T-helper 2 cell treated with Interferon-gamma antibody and Interleukin-4, amounts not matched to agents 5 μg/mL and 100 μg/mL, for 36 hours (primary cell): Measurements from ENCODE around the gene RBFOX1.

Source experiments
- DNase-seq: peaks from one replicate; pipeline ENCODE4 v3.0.0; 2021; ENCODE audit warnings: low spot score
- H3K27ac Mint-ChIP-seq: one replicate; pipeline ENCODE4 v1.8.0; 2021; ENCODE audit warnings: mild to moderate bottlenecking, mixed read lengths
- H3K27me3 Mint-ChIP-seq: one replicate; pipeline ENCODE4 v1.8.0; 2021; ENCODE audit warnings: low read depth, mixed read lengths
- H3K36me3 Mint-ChIP-seq: one replicate; pipeline ENCODE4 v1.8.0; 2021; ENCODE audit warnings: low read depth, mixed read lengths
- H3K4me1 Mint-ChIP-seq: one replicate; pipeline ENCODE4 v1.8.0; 2021; ENCODE audit warnings: low read depth, mixed read lengths
- H3K4me3 Mint-ChIP-seq: one replicate; pipeline ENCODE4 v1.8.0; 2022; ENCODE audit warnings: mild to moderate bottlenecking, moderate library complexity, mixed read lengths
- H3K9me3 Mint-ChIP-seq: one replicate; pipeline ENCODE4 v1.8.0; 2021; ENCODE audit warnings: mixed read lengths

Gene RBFOX1

DNA sequence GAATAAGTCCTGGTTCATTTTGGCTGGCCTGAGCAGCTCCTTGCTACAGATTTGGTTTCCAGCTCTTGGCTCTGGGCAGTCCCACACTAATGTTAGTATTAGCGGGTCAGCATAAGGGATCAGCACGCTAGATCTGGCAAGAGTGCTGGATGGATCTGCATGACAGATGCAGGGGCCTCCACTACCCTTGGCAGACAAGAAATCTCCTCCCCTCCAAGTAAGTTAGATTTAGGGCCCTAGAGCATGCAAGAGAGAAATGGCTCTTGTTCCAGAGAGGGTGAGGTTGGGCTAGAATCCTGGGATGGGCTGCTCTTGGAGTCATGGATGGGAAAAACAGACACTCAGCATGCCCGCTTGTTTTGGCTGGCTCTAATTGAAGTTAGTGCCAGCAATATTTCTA, 414.3 kb downstream of the RBFOX1 start:
- Mint-ChIP-seq H3K4me1 (no peaks in the 10 kb centered on the region), H3K27me3 (no peaks in the 10 kb centered on the region), H3K36me3 (no peaks in the 10 kb centered on the region), H3K4me3 (no peak overlapping the region), H3K9me3 (peaks cover 49% of the 10 kb centered on the region), H3K27ac (no peak overlapping the region)
- DNase-seq, result no peak

GRCh38 chr16:7748522-7748921, 415.9 kb downstream of the RBFOX1 start:
- H3K27ac Mint-ChIP-seq, result no peak overlapping the region
- no peak for DNase-seq
- H3K36me3 Mint-ChIP-seq, result no peaks in the 10 kb centered on the region
- no peak overlapping the region for H3K4me3 Mint-ChIP-seq
- H3K4me1 Mint-ChIP-seq, result no peaks in the 10 kb centered on the region
- peaks cover 53% of the 10 kb centered on the region for H3K9me3 Mint-ChIP-seq
- no peaks in the 10 kb centered on the region for H3K27me3 Mint-ChIP-seq

DNA sequence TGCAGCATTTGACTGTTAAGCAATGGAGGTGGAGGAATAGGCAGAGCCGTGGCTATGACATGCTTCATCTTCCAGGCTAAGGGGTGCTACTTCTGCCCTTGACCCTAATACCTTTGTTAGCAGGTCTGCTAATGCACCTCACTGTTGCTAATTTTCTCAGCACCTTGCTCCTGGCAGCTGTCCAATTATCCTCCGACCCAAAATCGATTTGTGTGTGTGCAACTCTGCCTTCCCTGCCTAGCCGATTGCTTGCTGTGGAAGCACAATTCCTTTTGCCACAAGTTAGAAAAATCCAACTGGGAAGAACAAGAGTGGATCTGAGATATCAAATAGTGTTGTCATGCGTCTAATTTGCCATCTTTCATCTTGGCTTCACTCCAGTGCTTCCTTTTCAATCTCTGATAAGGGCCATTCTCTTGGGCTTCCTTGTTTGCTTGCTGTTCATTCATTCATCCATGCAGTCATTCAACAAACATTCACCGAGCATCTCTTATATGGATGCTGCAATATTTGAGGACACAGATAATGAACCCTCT, 422.8 kb downstream of the RBFOX1 start:
- Mint-ChIP-seq H3K9me3 (peaks cover 56% of the 10 kb centered on the region), H3K4me1 (no peaks in the 10 kb centered on the region), H3K36me3 (no peaks in the 10 kb centered on the region), H3K27ac (no peak overlapping the region), H3K27me3 (no peaks in the 10 kb centered on the region), H3K4me3 (no peak overlapping the region)
- DNase-seq, result no peak
